ENCODE results near the gene ECT2.
"Not testable (repeated sequence)": the region's sequence is repeated elsewhere in the genome, so short reads cannot be mapped to it uniquely, and the experiment has no call there.

The ECT2 gene

GRCh38 chr3:172856795-172857742, 106.5 kb downstream of the ECT2 start:
- no peaks in the 10 kb centered on the region for H3K79me1 ChIP-seq (ENCODE audit: low read length)

DNA sequence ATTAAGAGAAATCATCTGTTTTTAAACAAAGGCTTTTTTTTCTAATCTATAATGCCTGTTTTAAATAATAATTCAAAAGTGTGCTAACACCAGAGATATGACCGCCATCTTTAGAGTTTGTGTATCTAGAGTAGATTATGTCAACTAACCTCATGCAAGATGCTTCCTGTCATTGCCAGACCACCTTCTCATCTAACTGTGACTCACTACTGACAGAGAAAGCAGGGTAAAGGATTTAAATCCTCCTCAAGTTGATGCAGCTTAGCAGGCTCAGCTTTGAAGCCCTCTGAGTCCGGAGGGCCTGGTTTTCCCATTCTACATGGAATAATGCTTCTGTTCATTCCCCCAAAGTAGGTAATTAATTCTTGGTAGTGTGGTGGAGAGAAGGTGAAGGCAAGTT, 108.5 kb downstream of the ECT2 start:
- no peak overlapping the region for H2AFZ ChIP-seq (ENCODE audit: insufficient read depth, low read length, poor library complexity)
- no peak overlapping the region for H2BK5ac ChIP-seq (ENCODE audit: low read depth, low read length, poor library complexity)
- no peak overlapping the region for H3K23ac ChIP-seq (ENCODE audit: low read length)
- H2AK5ac ChIP-seq (ENCODE audit: low read length) = no peak overlapping the region
- no peak overlapping the region for H2BK120ac ChIP-seq (ENCODE audit: insufficient read depth, low read length, poor library complexity)
- no peak overlapping the region for H4K8ac ChIP-seq (ENCODE audit: low read depth, low read length)
- no peaks in the 10 kb centered on the region for H3K79me2 ChIP-seq (ENCODE audit: control insufficient read depth, insufficient read depth, low read length, poor library complexity)
- no peak overlapping the region for H3K14ac ChIP-seq (ENCODE audit: low read length)
- peaks cover 0 to 2% of the 10 kb centered on the region in 2 experiments for H3K4me1 ChIP-seq (ENCODE audit: control insufficient read depth in 1 of 2, insufficient read depth in 2 of 2, low read length in 2 of 2)
- H3K27ac ChIP-seq (ENCODE audit: low read depth, low read length) = no peak overlapping the region
- WGBS (ENCODE audit: extremely low coverage, insufficient coverage, insufficient read length) = no CpG with 5 or more reads among the region's 2 CpGs
- no peak overlapping the region for H3K4me2 ChIP-seq (ENCODE audit: low read length)
- no peak overlapping the region for H3K18ac ChIP-seq (ENCODE audit: low read length)
- no peaks in the 10 kb centered on the region for H3K36me3 ChIP-seq (ENCODE audit: control insufficient read depth in 1 of 2, insufficient read depth in 2 of 2, low read length in 2 of 2)
- H3K27me3 ChIP-seq (ENCODE audit: insufficient read depth, low read length) = no peaks in the 10 kb centered on the region
- peaks cover 2% of the 10 kb centered on the region for H3K9me3 ChIP-seq (ENCODE audit: insufficient read depth, low read depth, low read length)
- no peak overlapping the region for H2BK12ac ChIP-seq (ENCODE audit: low read length)
- no peaks in the 10 kb centered on the region for H3K79me1 ChIP-seq (ENCODE audit: low read length)
- DNase-seq = no peak
- no peak overlapping the region for H3K4me3 ChIP-seq (ENCODE audit: low read depth, low read length)
- H3K4ac ChIP-seq (ENCODE audit: low read depth, low read length) = no peak overlapping the region
- no peak overlapping the region for H4K12ac ChIP-seq (ENCODE audit: low read depth, low read length)
- no peak overlapping the region for H4K91ac ChIP-seq (ENCODE audit: low read depth, low read length)
- no peak overlapping the region for H3K9ac ChIP-seq (ENCODE audit: low read length)

More at GRCh38 chr3:172856795-172857742, 106.5 kb downstream of the ECT2 start:
- no peak overlapping the region for H2AFZ ChIP-seq (ENCODE audit: insufficient read depth, low read length, poor library complexity)
- no peak overlapping the region for H3K18ac ChIP-seq (ENCODE audit: low read length)
- no peak overlapping the region for H2BK5ac ChIP-seq (ENCODE audit: low read depth, low read length, poor library complexity)
- H3K36me3 ChIP-seq (ENCODE audit: control insufficient read depth in 1 of 2, insufficient read depth in 2 of 2, low read length in 2 of 2) = no peaks in the 10 kb centered on the region
- H3K23ac ChIP-seq (ENCODE audit: low read length) = no peak overlapping the region
- no peak overlapping the region for H3K14ac ChIP-seq (ENCODE audit: low read length)
- no CpG with 5 or more reads among the region's 4 CpGs for WGBS (ENCODE audit: extremely low coverage, insufficient coverage, insufficient read length)
- H3K79me2 ChIP-seq (ENCODE audit: control insufficient read depth, insufficient read depth, low read length, poor library complexity) = no peaks in the 10 kb centered on the region
- no peak overlapping the region for H3K4me2 ChIP-seq (ENCODE audit: low read length)
- no peak overlapping the region for H4K12ac ChIP-seq (ENCODE audit: low read depth, low read length)
- no peak overlapping the region for H2AK5ac ChIP-seq (ENCODE audit: low read length)
- peak; percentile 89 to 92 for DNase-seq
- H4K8ac ChIP-seq (ENCODE audit: low read depth, low read length) = no peak overlapping the region
- H3K9me3 ChIP-seq (ENCODE audit: insufficient read depth, low read depth, low read length) = no peaks in the 10 kb centered on the region
- H3K4me3 ChIP-seq (ENCODE audit: low read depth, low read length) = no peak overlapping the region
- H2BK12ac ChIP-seq (ENCODE audit: low read length) = no peak overlapping the region
- no peak overlapping the region for H3K9ac ChIP-seq (ENCODE audit: low read length)
- no peak overlapping the region for H4K91ac ChIP-seq (ENCODE audit: low read depth, low read length)
- H3K27me3 ChIP-seq (ENCODE audit: insufficient read depth, low read length) = no peaks in the 10 kb centered on the region
- peaks cover 0 to 2% of the 10 kb centered on the region in 2 experiments for H3K4me1 ChIP-seq (ENCODE audit: control insufficient read depth in 1 of 2, insufficient read depth in 2 of 2, low read length in 2 of 2)
- no peak overlapping the region for H2BK120ac ChIP-seq (ENCODE audit: insufficient read depth, low read length, poor library complexity)
- H3K27ac ChIP-seq (ENCODE audit: low read depth, low read length) = no peak overlapping the region
- no peak overlapping the region for H3K4ac ChIP-seq (ENCODE audit: low read depth, low read length)

DNA sequence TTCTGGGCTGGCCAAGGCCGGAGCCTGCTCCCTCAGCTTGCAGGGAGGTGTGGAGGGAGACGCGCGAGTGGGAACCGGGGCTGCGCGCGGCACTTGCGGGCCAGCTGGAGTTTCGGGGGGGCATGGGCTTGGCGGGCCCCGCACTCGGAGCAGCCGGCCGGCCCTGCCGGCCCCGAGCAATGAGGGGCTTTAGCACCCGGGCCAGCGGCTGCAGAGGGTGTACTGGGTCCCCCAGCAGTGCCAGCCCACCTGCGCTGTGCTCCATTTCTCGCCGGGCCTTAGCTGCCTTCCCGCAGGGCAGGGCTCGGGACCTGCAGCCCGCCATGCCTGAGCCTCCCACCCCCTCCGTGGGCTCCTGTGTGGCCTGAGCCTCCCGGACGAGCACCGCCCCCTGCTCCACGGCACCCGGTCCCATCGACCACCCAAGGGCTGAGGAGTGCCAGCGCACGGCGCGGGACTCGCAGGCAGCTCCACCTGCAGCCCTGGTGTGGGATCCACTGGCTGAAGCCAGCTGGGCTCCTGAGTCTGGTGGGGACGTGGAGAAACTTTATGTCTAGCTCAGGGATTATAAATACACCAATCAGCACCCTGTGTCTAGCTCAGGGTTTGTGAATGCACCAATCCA, 116.3 kb downstream of the ECT2 start:
- not testable (repeated sequence) for H3K4ac ChIP-seq (ENCODE audit: low read depth, low read length); H3K27me3 ChIP-seq (ENCODE audit: insufficient read depth, low read length); H2BK5ac ChIP-seq (ENCODE audit: low read depth, low read length, poor library complexity); H2AK5ac ChIP-seq (ENCODE audit: low read length); H2BK120ac ChIP-seq (ENCODE audit: insufficient read depth, low read length, poor library complexity); H3K79me2 ChIP-seq (ENCODE audit: control insufficient read depth, insufficient read depth, low read length, poor library complexity); H3K4me2 ChIP-seq (ENCODE audit: low read length); DNase-seq; H4K91ac ChIP-seq (ENCODE audit: low read depth, low read length); H3K36me3 ChIP-seq (ENCODE audit: control insufficient read depth in 1 of 2, insufficient read depth in 2 of 2, low read length in 2 of 2); H3K4me1 ChIP-seq (ENCODE audit: control insufficient read depth in 1 of 2, insufficient read depth in 2 of 2, low read length in 2 of 2); H2BK12ac ChIP-seq (ENCODE audit: low read length); H3K23ac ChIP-seq (ENCODE audit: low read length); H4K8ac ChIP-seq (ENCODE audit: low read depth, low read length); H3K9ac ChIP-seq (ENCODE audit: low read length); H3K9me3 ChIP-seq (ENCODE audit: insufficient read depth, low read depth, low read length); H3K79me1 ChIP-seq (ENCODE audit: low read length); H3K4me3 ChIP-seq (ENCODE audit: low read depth, low read length); H3K14ac ChIP-seq (ENCODE audit: low read length); H2AFZ ChIP-seq (ENCODE audit: insufficient read depth, low read length, poor library complexity); H3K18ac ChIP-seq (ENCODE audit: low read length); H4K12ac ChIP-seq (ENCODE audit: low read depth, low read length); H3K27ac ChIP-seq (ENCODE audit: low read depth, low read length)
- WGBS (ENCODE audit: extremely low coverage, insufficient coverage, insufficient read length) = no CpG with 5 or more reads among the region's 38 CpGs

DNA sequence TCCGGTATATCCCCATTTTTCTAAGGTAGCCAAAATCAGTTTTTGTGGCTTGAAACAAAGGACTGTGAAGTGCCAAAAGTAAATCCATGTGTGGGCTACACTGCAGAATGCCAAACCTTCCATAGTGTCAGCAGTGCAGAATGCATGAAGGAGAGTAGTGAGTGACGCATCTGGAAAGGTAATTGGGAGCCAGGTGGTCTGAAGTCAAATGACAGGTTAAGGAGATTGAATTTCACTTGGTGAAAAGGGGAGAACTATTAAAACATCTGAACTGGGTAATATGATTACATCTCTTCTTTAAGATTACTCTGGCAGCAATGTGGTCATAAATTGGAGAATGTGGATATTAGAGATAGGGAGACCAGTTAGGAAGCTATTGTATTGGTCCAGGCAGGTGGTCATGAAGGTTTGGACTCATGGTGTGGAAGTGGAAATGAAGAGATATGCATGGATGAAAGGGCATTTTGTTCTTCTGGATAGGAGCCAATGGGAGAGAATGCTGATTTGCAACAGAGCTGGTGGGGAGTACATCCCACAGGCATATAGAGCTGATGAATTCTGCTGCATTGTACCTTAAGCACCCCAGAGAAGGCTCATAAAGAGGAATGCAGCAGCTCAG, 118.2 kb downstream of the ECT2 start:
- H3K79me2 ChIP-seq (ENCODE audit: control insufficient read depth, insufficient read depth, low read length, poor library complexity) = no peaks in the 10 kb centered on the region
- H4K91ac ChIP-seq (ENCODE audit: low read depth, low read length) = no peak overlapping the region
- H3K79me1 ChIP-seq (ENCODE audit: low read length) = no peaks in the 10 kb centered on the region
- WGBS (ENCODE audit: extremely low coverage, insufficient coverage, insufficient read length) = no CpG with 5 or more reads among the region's 2 CpGs
- no peak overlapping the region for H3K4me3 ChIP-seq (ENCODE audit: low read depth, low read length)
- H3K36me3 ChIP-seq (ENCODE audit: control insufficient read depth in 1 of 2, insufficient read depth in 2 of 2, low read length in 2 of 2) = no peaks in the 10 kb centered on the region
- H3K9ac ChIP-seq (ENCODE audit: low read length) = no peak overlapping the region
- no peak overlapping the region for H2BK12ac ChIP-seq (ENCODE audit: low read length)
- DNase-seq = no peak
- H4K12ac ChIP-seq (ENCODE audit: low read depth, low read length) = no peak overlapping the region
- no peak overlapping the region for H2AK5ac ChIP-seq (ENCODE audit: low read length)
- no peak overlapping the region for H3K4ac ChIP-seq (ENCODE audit: low read depth, low read length)
- no peak overlapping the region for H3K27ac ChIP-seq (ENCODE audit: low read depth, low read length)
- no peak overlapping the region for H4K8ac ChIP-seq (ENCODE audit: low read depth, low read length)
- H2BK120ac ChIP-seq (ENCODE audit: insufficient read depth, low read length, poor library complexity) = no peak overlapping the region
- no peak overlapping the region for H3K4me2 ChIP-seq (ENCODE audit: low read length)
- peak overlapping the region; percentile 71 for H3K23ac ChIP-seq (ENCODE audit: low read length)
- no peaks in the 10 kb centered on the region for H3K27me3 ChIP-seq (ENCODE audit: insufficient read depth, low read length)
- H3K18ac ChIP-seq (ENCODE audit: low read length) = no peak overlapping the region
- H2BK5ac ChIP-seq (ENCODE audit: low read depth, low read length, poor library complexity) = no peak overlapping the region
- no peak overlapping the region for H3K14ac ChIP-seq (ENCODE audit: low read length)
- H3K4me1 ChIP-seq (ENCODE audit: control insufficient read depth in 1 of 2, insufficient read depth in 2 of 2, low read length in 2 of 2) = no peaks in the 10 kb centered on the region
- no peaks in the 10 kb centered on the region for H3K9me3 ChIP-seq (ENCODE audit: insufficient read depth, low read depth, low read length)
- no peak overlapping the region for H2AFZ ChIP-seq (ENCODE audit: insufficient read depth, low read length, poor library complexity)

Data from trophoblast cell (in vitro differentiated cells and primary cell).